IgD-negative memory B cell (primary cell): ENCODE measurements around the gene BACH1. TPM values are rescaled to one million over a fixed set of nuclear protein-coding genes. Genes with fewer than 3 reads are reported as not detected.
"Not testable (repeated sequence)": the region's sequence is repeated elsewhere in the genome, so short reads cannot be mapped to it uniquely, and the experiment has no call there.

Experiments used
- H3K27ac Mint-ChIP-seq, 3 donors: one replicate each; pipeline ENCODE4 v1.8.0; 2020 to 2022; ENCODE audit warnings: mild to moderate bottlenecking in 3 of 3, mixed read lengths in 3 of 3, moderate library complexity in 1 of 3
- H3K27me3 Mint-ChIP-seq: one replicate; pipeline ENCODE4 v1.8.0; 2021; ENCODE audit warnings: mixed read lengths
- H3K36me3 Mint-ChIP-seq: one replicate; pipeline ENCODE4 v1.8.0; 2020; ENCODE audit warnings: mild to moderate bottlenecking, mixed read lengths
- H3K4me1 Mint-ChIP-seq, 3 donors: one replicate each; pipeline ENCODE4 v1.8.0; 2020 to 2022; ENCODE audit warnings: mixed read lengths in 3 of 3, mild to moderate bottlenecking in 1 of 3
- H3K4me3 Mint-ChIP-seq, 4 donors: one replicate each; pipeline ENCODE4 v1.8.0; 2020 to 2022; ENCODE audit warnings: mild to moderate bottlenecking in 4 of 4, mixed read lengths in 4 of 4, moderate library complexity in 3 of 4
- H3K9me3 Mint-ChIP-seq, 3 donors: one replicate each; pipeline ENCODE4 v1.8.0; 2020 to 2021; ENCODE audit warnings: mixed read lengths in 3 of 3, mild to moderate bottlenecking in 1 of 3
- polyA plus RNA-seq: library from polyadenylated mRNA; unstranded; fragments of 300-500 nt; fragmentation: Illumina TruSeq; gene quantifications from one replicate; pipeline ENCODE4 v1.2.3, GENCODE V29; 2021

The BACH1 gene
- polyA plus RNA-seq, 1 donor from 2014 or later: 34.3 TPM

DNA sequence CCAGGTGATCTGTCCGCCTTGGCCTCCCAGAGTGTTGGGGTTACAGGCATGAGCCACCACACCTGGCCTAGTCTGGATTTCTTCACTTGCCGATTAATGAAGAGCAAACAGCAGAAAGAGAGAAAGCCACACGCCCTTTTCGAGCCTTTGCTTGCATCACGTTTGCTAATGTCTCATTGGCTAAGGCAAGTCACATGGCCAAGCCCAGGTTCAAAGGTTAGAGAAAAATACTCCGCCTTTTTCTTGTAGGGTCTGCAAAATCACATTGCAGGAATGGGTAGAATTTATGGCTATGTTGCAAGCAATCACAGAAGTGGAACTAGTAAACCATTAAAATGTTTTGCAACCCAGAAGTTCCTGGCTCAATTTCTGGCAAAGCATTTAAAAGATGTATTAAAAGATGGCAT is 26.8 kb upstream of the BACH1 start:
- no peaks in the 10 kb centered on the region for H3K4me1 Mint-ChIP-seq
- H3K9me3 Mint-ChIP-seq: no peaks in the 10 kb centered on the region
- peaks cover 4% of the 10 kb centered on the region for H3K36me3 Mint-ChIP-seq
- H3K27ac Mint-ChIP-seq: no peak overlapping the region
- H3K4me3 Mint-ChIP-seq: no peak overlapping the region
- no peaks in the 10 kb centered on the region for H3K27me3 Mint-ChIP-seq

DNA sequence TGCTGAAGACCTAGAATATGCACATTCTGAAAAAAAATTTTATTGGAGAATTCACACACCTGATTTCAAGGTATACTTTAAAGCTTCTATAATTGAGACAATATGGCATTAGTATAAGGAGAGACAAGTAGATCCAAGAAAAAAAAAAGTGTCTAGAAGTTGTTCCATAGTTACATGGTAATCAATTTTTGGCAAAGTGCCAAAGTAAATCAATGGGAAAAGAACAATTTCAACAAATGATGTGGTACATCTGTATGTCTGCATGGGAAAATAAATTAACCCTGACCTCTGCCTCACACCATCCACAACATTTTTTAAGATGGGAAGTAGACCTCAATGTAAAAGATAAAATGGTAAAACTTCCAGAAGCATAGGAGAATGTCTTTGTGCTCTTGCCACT is 21.3 kb upstream of the BACH1 start:
- Mint-ChIP-seq H3K27me3 (no peaks in the 10 kb centered on the region), H3K4me3 (no peak overlapping the region), H3K4me1 (no peaks in the 10 kb centered on the region), H3K36me3 (peaks cover 4% of the 10 kb centered on the region), H3K27ac (no peak overlapping the region), H3K9me3 (peaks cover 2 to 5% (median 4%) of the 10 kb centered on the region in 3 donors)

DNA sequence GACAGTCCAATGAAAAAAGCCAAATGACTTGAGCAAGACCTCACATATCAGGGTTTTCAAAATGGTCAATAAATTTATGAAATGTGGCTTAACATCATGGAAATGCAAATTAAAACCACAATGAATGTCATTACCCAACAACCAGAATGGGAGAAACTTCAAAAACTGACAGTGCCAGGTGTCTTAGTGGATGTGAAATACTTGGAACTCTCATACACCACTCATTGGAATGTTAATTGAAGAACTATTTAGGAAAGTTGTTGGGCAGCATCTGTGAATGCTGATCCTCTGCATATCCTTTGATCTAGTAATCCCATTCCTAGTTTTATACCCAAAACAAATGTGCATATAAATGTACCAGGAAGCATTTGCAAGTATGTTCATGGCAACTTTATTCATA is 19.2 kb upstream of the BACH1 start:
- Mint-ChIP-seq H3K4me1 (no peaks in the 10 kb centered on the region), H3K9me3 (peaks cover 2 to 7% (median 4%) of the 10 kb centered on the region in 3 donors), H3K4me3 (no peak overlapping the region), H3K27ac (no peak overlapping the region), H3K27me3 (no peaks in the 10 kb centered on the region), H3K36me3 (peaks cover 6% of the 10 kb centered on the region)

DNA sequence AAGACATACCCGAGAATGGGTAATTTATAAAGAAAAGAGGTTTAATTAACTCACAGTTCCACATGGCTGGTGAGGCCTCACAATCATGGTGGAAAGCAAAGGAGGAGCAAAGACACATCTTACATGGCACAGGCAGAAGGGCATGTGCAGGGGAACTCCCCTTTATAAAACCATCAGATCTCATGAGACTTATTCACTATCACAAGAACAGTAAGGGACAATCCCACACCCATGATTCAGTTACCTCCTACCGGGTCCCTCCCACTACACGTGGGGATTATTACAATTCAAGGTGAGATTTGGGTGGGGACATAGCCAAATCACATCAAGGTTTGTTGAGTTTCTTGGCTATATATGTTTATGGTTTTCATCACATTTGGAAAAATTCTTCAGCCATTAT is 16.9 kb upstream of the BACH1 start:
- H3K4me3 Mint-ChIP-seq, H3K27ac Mint-ChIP-seq, H3K27me3 Mint-ChIP-seq, H3K4me1 Mint-ChIP-seq, H3K36me3 Mint-ChIP-seq, H3K9me3 Mint-ChIP-seq: not testable (repeated sequence)

DNA sequence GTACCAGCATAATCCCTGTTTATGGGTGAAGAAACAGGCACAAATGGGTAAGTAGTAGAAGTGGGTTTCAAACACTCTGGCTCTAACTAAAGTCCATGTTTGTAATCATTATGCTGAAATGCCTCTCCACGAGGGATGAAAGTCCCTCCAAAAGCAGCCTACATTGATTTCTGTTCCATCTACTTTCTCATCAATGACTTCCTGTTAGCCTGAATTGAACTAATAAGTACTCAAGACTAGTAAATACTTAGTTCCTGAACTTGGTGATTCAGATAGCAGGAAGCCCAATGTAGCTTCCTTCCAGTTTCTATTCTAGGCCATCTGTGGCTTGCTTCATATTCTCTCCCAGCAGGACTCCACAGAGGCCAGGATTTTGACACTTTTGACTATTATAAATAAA is 11.3 kb upstream of the BACH1 start:
- Mint-ChIP-seq H3K27me3 (no peaks in the 10 kb centered on the region), H3K4me3 (no peak overlapping the region), H3K27ac (no peak overlapping the region), H3K4me1 (peaks cover 11 to 20% (median 14%) of the 10 kb centered on the region in 3 donors), H3K9me3 (peaks cover 0 to 3% (median 1%) of the 10 kb centered on the region in 3 donors), H3K36me3 (peaks cover 2% of the 10 kb centered on the region)

DNA sequence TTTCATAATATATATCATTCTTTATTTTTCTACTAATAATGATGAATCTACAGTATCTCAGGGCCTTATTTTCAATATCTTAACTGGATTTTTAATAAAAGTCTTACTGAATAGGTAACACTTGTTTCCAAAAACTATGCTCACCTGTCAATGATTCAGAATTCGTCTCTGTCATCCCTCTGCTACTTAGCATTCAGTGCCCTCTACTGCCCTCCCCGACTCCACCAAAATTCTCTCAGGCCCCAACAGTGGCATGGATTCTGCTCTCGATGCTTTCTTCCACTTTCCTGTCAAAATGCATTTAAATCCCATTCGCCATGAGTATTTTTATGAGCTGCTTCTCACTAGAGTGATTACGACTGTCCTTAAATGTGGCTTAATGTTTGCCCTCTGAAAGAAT is 10.5 kb upstream of the BACH1 start:
- peaks cover 2% of the 10 kb centered on the region for H3K36me3 Mint-ChIP-seq
- no peak overlapping the region for H3K4me3 Mint-ChIP-seq
- peaks cover 11 to 20% (median 15%) of the 10 kb centered on the region in 3 donors for H3K4me1 Mint-ChIP-seq
- peak overlapping the region in 1 of 3 donors; percentile 15 for H3K27ac Mint-ChIP-seq
- peaks cover 0 to 1% (median 1%) of the 10 kb centered on the region in 3 donors for H3K9me3 Mint-ChIP-seq
- H3K27me3 Mint-ChIP-seq: no peaks in the 10 kb centered on the region

DNA sequence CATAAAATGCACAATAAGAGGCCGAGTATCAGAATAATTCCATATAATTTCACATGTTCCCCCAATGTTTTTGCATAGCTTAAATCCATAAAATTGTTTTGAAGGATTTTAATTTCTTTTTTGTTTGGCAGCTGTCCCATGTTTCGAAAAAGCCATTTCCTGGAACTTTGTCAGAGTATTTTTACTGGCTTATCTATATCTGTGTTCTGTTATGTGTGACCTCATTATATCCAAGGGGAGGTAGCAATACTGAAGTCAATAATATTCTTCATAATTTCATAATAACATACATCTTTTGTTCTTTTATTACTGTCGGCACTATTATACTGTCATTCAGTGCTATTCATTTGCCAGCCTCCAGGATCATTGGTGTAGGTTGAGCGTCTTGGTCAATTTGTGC is 9.4 kb upstream of the BACH1 start:
- no peak overlapping the region for H3K27ac Mint-ChIP-seq
- H3K36me3 Mint-ChIP-seq: no peaks in the 10 kb centered on the region
- no peak overlapping the region for H3K4me3 Mint-ChIP-seq
- peaks cover 0 to 1% (median 1%) of the 10 kb centered on the region in 3 donors for H3K9me3 Mint-ChIP-seq
- peaks cover 20 to 31% (median 26%) of the 10 kb centered on the region in 3 donors for H3K4me1 Mint-ChIP-seq
- H3K27me3 Mint-ChIP-seq: no peaks in the 10 kb centered on the region

DNA sequence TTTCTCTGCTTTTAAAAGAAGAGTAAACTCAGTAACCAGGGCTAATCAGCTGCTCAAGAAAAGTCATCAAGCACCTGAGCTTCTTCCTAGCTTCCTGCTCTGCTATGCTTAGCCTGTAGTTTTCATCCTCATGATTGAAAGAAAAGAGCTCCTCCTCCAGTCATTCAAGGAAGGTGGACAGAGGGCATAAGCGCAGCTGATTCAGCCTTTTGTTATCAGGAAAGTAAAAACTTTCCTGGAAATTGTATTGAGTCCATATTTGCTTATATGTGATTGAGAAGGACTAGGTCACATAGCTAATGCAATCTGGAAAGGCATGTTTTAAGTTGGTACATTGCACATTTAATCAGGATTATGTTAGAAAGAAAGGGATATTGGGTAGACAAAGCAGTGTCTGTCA is 8.5 kb upstream of the BACH1 start:
- H3K9me3 Mint-ChIP-seq: peaks cover 0 to 1% (median 1%) of the 10 kb centered on the region in 3 donors
- H3K4me1 Mint-ChIP-seq: peaks cover 26 to 34% (median 34%) of the 10 kb centered on the region in 3 donors
- H3K27me3 Mint-ChIP-seq: no peaks in the 10 kb centered on the region
- no peak overlapping the region for H3K4me3 Mint-ChIP-seq
- no peaks in the 10 kb centered on the region for H3K36me3 Mint-ChIP-seq
- H3K27ac Mint-ChIP-seq: peak overlapping the region in 1 of 3 donors; percentile 45

DNA sequence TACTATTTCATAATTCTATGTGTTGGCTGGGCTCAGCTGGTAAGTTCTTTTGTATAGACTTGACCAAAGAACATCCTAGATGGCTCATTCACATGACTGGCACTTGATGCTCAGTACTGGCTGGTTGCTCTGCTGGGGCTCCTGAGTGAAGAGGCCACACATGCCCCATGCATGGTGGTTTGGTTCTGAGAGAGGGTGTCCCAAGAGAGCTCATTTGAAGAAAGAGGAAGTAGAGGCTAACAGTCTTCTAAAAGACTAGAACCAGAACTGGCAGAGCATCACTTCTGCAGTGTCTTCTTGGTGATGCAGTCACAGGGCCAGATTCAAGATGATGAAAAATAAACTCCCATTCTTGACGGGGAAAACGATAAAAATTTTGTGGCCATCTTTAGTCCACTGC is 5.2 kb upstream of the BACH1 start:
- Mint-ChIP-seq H3K36me3 (no peaks in the 10 kb centered on the region), H3K27ac (peak overlapping the region; percentile 52 to 94 (median 83)), H3K27me3 (no peaks in the 10 kb centered on the region), H3K4me3 (peak overlapping the region in 2 of 4 donors; percentile 38 to 67), H3K4me1 (peaks cover 23 to 37% (median 33%) of the 10 kb centered on the region in 3 donors), H3K9me3 (peaks cover 0 to 2% (median 1%) of the 10 kb centered on the region in 3 donors)

DNA sequence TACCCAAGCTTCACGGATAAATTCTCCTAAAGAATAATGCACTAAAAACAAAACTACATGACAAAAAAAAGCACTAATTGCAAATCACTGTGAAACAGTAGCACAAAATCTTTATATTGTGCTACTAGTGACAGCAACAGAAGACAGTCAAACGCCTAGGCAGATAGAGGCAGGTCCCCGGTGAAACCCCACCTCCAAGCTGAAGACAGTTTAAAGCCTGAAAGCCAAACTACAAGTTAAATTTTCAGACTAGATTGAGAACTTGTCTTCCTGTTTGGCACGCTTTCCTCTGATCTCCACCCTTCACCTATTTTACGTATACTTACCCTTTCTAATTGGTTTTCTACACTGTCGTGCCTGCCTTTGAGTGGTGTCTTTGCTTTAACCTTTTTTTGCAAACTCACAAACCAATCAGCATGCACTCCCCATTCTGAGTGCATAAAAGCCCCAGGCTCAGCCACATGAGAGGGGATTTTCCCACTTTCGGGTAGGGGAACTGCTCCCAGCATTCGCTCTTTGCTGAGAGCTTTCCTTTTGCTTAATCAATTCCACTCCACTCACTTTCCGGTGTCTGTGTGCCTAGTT is 3.6 kb upstream of the BACH1 start:
- H3K27ac Mint-ChIP-seq: peak overlapping the region; percentile 45 to 83 (median 59)
- no peaks in the 10 kb centered on the region for H3K36me3 Mint-ChIP-seq
- H3K27me3 Mint-ChIP-seq: no peaks in the 10 kb centered on the region
- H3K4me1 Mint-ChIP-seq: peaks cover 30 to 44% (median 42%) of the 10 kb centered on the region in 3 donors
- H3K9me3 Mint-ChIP-seq: peaks cover 0 to 2% (median 1%) of the 10 kb centered on the region in 3 donors
- peak overlapping the region in 3 of 4 donors; percentile 46 to 71 (median 61) for H3K4me3 Mint-ChIP-seq

DNA sequence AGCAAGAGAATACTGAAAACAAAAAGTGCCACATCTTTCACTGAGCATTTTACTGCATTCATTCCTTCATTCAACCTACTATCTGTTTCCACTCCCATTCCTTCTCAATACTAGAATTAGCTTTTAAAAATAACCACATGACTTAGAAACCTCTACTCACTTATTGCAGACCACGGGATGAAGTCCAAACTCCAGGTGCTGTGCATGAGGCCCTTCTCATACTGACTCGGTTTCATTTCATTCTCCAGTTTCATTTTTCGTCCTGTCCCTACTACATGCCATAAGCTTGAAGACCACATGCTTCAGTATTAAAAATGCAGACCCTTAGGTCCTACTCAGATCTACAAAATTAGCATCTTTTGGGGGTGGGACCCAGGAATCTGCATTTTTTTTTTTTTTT is 2.3 kb upstream of the BACH1 start:
- Mint-ChIP-seq H3K9me3 (peaks cover 0 to 2% (median 1%) of the 10 kb centered on the region in 3 donors), H3K4me1 (peaks cover 38 to 52% (median 51%) of the 10 kb centered on the region in 3 donors), H3K4me3 (peak overlapping the region; percentile 50 to 77 (median 62)), H3K27ac (peak overlapping the region in 2 of 3 donors; percentile 61 to 73), H3K27me3 (no peaks in the 10 kb centered on the region), H3K36me3 (no peaks in the 10 kb centered on the region)

DNA sequence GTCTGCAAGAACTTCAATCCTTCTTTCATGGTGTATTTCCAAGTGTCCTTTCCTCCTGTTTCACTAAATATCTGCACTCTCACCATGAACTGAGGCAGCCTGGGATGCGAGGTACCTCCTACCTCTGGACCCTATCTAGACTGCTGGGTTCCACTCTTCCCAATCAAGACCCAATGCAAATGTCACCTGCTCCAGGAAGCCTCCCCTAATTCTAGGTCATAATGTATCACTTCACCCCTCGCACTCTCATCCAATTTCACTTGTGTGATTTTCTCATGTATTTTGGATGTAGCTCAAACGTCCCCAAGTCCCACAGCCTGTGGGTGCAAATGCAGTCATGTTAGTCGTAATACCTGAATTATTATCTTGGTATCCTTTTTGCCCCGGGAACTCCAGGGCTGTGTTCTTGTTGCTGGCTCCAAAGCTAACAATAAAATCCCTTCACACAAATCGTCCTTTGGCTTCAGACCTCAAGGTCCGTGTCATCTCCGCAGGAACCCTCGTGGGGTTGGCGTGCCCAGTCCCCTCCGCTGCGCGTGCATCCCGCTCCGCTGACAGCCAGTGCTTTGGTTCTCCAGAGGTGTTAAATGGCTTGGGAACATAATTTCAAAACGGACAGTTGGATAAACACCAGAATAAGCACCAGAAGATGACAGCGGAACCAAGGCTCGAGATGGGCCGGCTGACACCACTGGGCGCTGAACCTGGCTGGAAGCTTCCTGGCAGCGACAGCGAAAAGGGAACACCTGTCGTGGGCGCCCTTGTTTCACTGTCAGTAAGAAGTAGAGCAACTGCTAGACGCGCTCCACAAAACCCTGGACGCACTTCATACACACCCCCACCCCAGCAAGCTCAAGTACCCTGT is 1.0 kb upstream of the BACH1 start:
- Mint-ChIP-seq H3K9me3 (peaks cover 0 to 2% (median 0%) of the 10 kb centered on the region in 3 donors), H3K4me1 (peaks cover 46 to 65% (median 64%) of the 10 kb centered on the region in 3 donors), H3K36me3 (no peaks in the 10 kb centered on the region), H3K4me3 (peak overlapping the region; percentile 73 to 90 (median 76)), H3K27me3 (no peaks in the 10 kb centered on the region), H3K27ac (peak overlapping the region in 2 of 3 donors; percentile 76 to 93)

DNA sequence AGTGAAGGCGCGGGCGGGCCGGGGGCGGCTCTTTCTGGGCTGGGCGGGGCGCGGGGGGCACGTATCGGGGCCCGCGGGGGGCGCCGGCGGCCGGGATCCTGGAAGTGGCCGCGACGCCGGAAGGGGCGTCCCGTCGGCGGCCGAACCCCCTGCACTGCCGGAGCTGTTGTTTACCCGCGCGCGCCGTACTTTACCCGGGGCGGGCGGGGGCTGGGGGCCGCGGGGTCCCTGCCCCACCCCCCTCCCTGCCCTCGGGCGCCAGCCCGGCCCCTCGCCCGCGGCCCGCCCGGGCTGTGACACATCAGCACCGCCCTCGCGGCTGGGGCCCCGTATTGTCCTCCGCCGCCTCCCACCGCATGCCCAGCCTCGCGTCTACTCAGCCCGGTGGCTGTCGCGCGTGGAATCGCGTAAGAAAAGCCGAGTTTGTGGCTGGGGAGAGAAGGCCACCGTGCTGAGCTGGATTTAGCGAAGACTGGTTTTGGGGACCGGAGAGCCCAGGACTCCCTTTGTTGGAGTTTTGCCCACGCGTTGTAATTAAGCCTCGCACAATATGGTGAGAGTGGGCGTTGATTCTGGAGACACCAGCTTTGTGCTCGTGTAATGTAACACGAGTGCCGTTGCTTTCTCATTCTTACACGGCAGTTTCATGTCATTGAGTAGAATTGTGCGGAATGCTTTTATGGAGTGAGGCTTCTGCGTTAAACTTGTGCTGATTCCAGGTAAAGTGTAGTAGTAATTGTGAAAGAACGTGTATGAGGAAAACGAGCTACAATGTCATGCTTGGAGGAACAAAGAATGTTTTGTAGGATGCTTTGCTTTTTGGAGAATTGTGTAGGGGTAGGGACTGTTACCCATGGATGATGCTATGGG is 559 bp downstream of the BACH1 start:
- no peaks in the 10 kb centered on the region for H3K36me3 Mint-ChIP-seq
- H3K27ac Mint-ChIP-seq: peak overlapping the region; percentile 93 to 97 (median 96)
- peaks cover 0 to 2% (median 0%) of the 10 kb centered on the region in 3 donors for H3K9me3 Mint-ChIP-seq
- H3K4me1 Mint-ChIP-seq: peaks cover 45 to 65% (median 60%) of the 10 kb centered on the region in 3 donors
- H3K4me3 Mint-ChIP-seq: peak overlapping the region; percentile 88 to 96 (median 92)
- no peaks in the 10 kb centered on the region for H3K27me3 Mint-ChIP-seq

DNA sequence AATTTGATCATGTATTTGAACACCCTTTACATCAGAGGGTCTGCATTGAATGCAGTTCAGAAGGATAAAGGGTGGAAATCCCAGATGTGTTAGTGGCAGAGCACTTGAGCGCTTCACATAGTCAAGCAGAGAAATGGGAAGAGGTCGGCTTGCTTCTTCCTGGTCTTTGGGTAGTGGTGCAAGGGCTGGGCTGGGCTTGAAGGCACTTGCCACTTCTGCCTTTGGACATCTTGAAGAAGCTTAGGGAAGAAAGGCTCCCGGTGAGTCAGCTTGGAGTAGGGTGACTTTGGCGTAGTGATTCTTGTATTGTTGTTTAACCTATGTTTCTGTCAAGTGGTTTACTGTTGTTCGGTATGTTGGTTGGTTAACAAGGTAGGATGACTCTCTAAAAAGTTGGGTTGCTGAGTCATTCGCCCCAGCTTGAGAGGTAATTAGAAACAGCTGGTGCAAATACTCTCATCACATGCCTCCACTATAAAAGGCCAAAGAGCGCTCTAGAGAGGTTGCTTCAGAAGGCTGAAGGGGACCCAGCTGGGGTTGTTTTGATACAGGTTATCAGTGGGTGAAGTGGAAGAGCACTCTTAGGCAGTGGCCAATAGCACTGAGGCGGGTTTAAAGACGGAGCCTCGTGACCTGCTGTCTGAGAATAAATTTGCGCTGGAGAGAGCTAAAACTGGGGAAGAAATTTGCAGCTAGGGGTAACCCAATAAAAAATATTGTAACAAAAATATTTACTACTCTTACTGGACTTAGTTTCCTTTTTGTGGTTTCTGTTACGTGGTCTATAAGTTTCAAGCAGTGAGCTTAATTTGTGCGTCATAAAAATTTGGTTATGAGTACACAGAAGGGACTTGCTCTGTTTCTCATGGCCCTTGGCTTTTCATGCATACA is 1.4 kb downstream of the BACH1 start:
- H3K4me3 Mint-ChIP-seq: peak overlapping the region; percentile 88 to 96 (median 92)
- H3K36me3 Mint-ChIP-seq: no peaks in the 10 kb centered on the region
- peaks cover 0 to 2% (median 0%) of the 10 kb centered on the region in 3 donors for H3K9me3 Mint-ChIP-seq
- H3K27me3 Mint-ChIP-seq: no peaks in the 10 kb centered on the region
- peak overlapping the region; percentile 93 to 97 (median 96) for H3K27ac Mint-ChIP-seq
- H3K4me1 Mint-ChIP-seq: peaks cover 46 to 62% (median 58%) of the 10 kb centered on the region in 3 donors
